ENCODE results near the gene SNAPIN. TPM values are rescaled to one million over a fixed set of nuclear protein-coding genes. Genes with fewer than 3 reads are reported as not detected.

SNAPIN gene
- total and polyA plus RNA-seq, 9 of the 15 experiments (the other 6 are each of a cell fraction or from before 2014, with no cell fraction given) = 11.2 to 43.9 (median 32.3) TPM

DNA sequence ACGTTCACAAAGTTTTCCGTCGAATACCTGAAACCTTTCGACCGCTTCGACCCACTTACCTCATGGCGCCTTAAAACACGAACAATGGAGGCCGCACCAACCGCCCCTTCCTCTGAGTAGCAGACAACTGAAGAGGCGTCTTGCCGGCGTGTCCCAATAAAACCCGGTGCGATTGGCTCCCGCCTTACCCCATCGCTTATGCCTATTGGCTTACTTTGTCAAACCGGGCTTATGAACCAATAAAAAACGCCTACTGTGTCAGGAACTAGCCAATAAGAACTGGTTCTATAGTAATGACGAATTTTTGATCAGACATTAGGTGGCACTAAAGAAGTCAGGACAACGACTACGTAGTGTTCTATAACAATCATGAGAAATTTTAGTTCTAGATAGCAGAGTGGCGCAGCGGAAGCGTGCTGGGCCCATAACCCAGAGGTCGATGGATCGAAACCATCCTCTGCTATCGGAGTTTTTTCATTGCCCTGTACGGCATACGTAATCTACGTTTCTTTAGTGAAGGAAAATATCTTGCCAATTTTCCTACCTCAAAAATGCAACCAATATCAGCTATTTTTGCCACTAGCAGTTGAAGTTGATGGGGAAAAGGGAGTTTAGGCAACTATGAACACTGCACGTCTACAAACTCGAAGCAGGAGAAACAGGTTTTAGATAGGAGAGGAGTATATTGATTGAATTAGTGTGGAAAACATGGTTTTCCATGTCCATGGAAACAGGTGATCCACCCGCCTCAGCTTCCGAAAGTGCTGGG, 12.5 kb downstream of the SNAPIN start, which contains the start of gene ILF2 (continued):
- no peak for TF ChIP-seq ZNF212 (CRISPR knock-in tag; IDR thresholded peaks at IDR 0.05)
- TF ChIP-seq ZBED1 (IDR thresholded peaks at IDR 0.05) = no peak
- no peak for TF ChIP-seq ZNF717 (CRISPR knock-in tag; IDR thresholded peaks at IDR 0.05)
- peak; percentile 70 for TF ChIP-seq MAX (CRISPR knock-in tag; IDR thresholded peaks at IDR 0.05)
- no peak for TF ChIP-seq MTA2 (IDR thresholded peaks at IDR 0.05; ENCODE audit: low read depth)
- TF ChIP-seq ZFP91 (CRISPR knock-in tag; IDR thresholded peaks at IDR 0.05) = no peak
- TF ChIP-seq BRD9 (IDR thresholded peaks at IDR 0.05; ENCODE audit: low read depth, partially characterized antibody) = peak; percentile 99
- no peak for TF ChIP-seq ZNF140 (CRISPR knock-in tag; IDR thresholded peaks at IDR 0.05)
- TF ChIP-seq CTCF (IDR thresholded peaks at IDR 0.05 in 2 of 3, conservative IDR thresholded peaks at IDR 0.05 in 1 of 3; ENCODE audit: insufficient read depth in 2 of 3, low read depth in 1 of 3, low read length in 3 of 3) = peak in 2 of 3 experiments; percentile 61 to 63; a peak in 4 of 6 replicates
- no peak for TF ChIP-seq PCBP2 (IDR thresholded peaks at IDR 0.05; ENCODE audit: low read depth, low read length, poor library complexity, severe bottlenecking)
- TF ChIP-seq ZNF668 (CRISPR knock-in tag; IDR thresholded peaks at IDR 0.05) = no peak
- TF ChIP-seq DMBX1 (CRISPR knock-in tag; IDR thresholded peaks at IDR 0.05; ENCODE audit: borderline replicate concordance) = no peak
- peak; percentile 93 for TF ChIP-seq SIN3B (IDR thresholded peaks at IDR 0.05; ENCODE audit: low read depth)
- TF ChIP-seq, protein P1, sequence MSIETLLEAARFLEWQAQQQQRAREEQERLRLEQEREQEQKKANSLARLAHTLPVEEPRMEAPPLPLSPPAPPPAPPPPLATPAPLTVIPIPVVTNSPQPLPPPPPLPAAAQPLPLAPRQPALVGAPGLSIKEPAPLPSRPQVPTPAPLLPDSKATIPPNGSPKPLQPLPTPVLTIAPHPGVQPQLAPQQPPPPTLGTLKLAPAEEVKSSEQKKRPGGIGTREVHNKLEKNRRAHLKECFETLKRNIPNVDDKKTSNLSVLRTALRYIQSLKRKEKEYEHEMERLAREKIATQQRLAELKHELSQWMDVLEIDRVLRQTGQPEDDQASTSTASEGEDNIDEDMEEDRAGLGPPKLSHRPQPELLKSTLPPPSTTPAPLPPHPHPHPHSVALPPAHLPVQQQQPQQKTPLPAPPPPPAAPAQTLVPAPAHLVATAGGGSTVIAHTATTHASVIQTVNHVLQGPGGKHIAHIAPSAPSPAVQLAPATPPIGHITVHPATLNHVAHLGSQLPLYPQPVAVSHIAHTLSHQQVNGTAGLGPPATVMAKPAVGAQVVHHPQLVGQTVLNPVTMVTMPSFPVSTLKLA (conservative IDR thresholded peaks at IDR 0.05) = peak; percentile 64 to 86
- TF ChIP-seq NELFE (IDR thresholded peaks at IDR 0.05; ENCODE audit: insufficient read depth, insufficient read length) = no peak
- no peak for TF ChIP-seq ZNF699 (CRISPR knock-in tag; IDR thresholded peaks at IDR 0.05; ENCODE audit: insufficient replicate concordance)
- TF ChIP-seq, protein P2, sequence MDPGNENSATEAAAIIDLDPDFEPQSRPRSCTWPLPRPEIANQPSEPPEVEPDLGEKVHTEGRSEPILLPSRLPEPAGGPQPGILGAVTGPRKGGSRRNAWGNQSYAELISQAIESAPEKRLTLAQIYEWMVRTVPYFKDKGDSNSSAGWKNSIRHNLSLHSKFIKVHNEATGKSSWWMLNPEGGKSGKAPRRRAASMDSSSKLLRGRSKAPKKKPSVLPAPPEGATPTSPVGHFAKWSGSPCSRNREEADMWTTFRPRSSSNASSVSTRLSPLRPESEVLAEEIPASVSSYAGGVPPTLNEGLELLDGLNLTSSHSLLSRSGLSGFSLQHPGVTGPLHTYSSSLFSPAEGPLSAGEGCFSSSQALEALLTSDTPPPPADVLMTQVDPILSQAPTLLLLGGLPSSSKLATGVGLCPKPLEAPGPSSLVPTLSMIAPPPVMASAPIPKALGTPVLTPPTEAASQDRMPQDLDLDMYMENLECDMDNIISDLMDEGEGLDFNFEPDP (CRISPR knock-in tag; IDR thresholded peaks at IDR 0.05) = no peak
- peak in 1 of 2 experiments; percentile 11; a peak in 1 of 4 replicates for TF ChIP-seq RCOR1 (IDR thresholded peaks at IDR 0.05; ENCODE audit: borderline replicate concordance in 1 of 2, low read depth in 2 of 2, low read length in 2 of 2)
- TF ChIP-seq XRCC5 (IDR thresholded peaks at IDR 0.05; ENCODE audit: low read depth, low read length) = peak; percentile 91
- TF ChIP-seq HNRNPK (IDR thresholded peaks at IDR 0.05; ENCODE audit: low read depth, low read length, poor library complexity, severe bottlenecking) = no peak
- no peak for TF ChIP-seq SAFB2 (IDR thresholded peaks at IDR 0.05; ENCODE audit: borderline replicate concordance, low read depth, low read length, severe bottlenecking)

All from K562 (cell line).